HG03378 (cell line): Measurements from ENCODE around the gene PHF21A.

ENCODE experiments used
- ATAC-seq: cut with Tn5 transposase; IDR thresholded peaks from one replicate; pipeline ENCODE4 v1.9.1; 2021; ENCODE audit warnings: mild to moderate bottlenecking, moderate library complexity; ENCODE audit not compliant: unreplicated experiment

Gene PHF21A

GRCh38 chr11:45937916-45938315, 183.3 kb downstream of the PHF21A start:
- ATAC-seq, result no peak

GRCh38 chr11:45936511-45937054, 184.7 kb downstream of the PHF21A start:
- no peak for ATAC-seq

GRCh38 chr11:45935349-45936064, 185.7 kb downstream of the PHF21A start:
- no peak for ATAC-seq

- ATAC-seq, result no peak
Measured at GRCh38 chr11:45934580-45935318, 186.5 kb downstream of the PHF21A start.

GRCh38 chr11:45933846-45934579, 187.2 kb downstream of the PHF21A start:
- no peak for ATAC-seq

- no peak for ATAC-seq
Measured at GRCh38 chr11:45933131-45933831, 188.0 kb downstream of the PHF21A start.

- no peak for ATAC-seq
Measured at GRCh38 chr11:45932217-45932616, 189.0 kb downstream of the PHF21A start.

- no peak for ATAC-seq
Measured at GRCh38 chr11:45931739-45932138, 189.5 kb downstream of the PHF21A start.

- ATAC-seq, result no peak
Measured at GRCh38 chr11:45930951-45931570, 190.2 kb downstream of the PHF21A start.

GRCh38 chr11:45930031-45930794, 191.0 kb downstream of the PHF21A start:
- ATAC-seq, result peak; percentile 94

GRCh38 chr11:45929486-45930030, 191.7 kb downstream of the PHF21A start:
- ATAC-seq, result no peak

GRCh38 chr11:45928535-45929215, 192.6 kb downstream of the PHF21A start:
- no peak for ATAC-seq

- no peak for ATAC-seq
Measured at GRCh38 chr11:45927684-45928413, 193.4 kb downstream of the PHF21A start.

- ATAC-seq, result no peak
Measured at GRCh38 chr11:45927332-45927683, 193.9 kb downstream of the PHF21A start.

GRCh38 chr11:45926536-45927331, 194.5 kb downstream of the PHF21A start:
- ATAC-seq, result no peak

- ATAC-seq, result no peak
Measured at GRCh38 chr11:45926001-45926401, 195.3 kb downstream of the PHF21A start.

GRCh38 chr11:45925550-45925949, 195.7 kb downstream of the PHF21A start:
- ATAC-seq, result no peak
